B cell (primary cell): ENCODE measurements around the gene APBB3. TPM values are rescaled to one million over a fixed set of nuclear protein-coding genes. Genes with fewer than 3 reads are reported as not detected.

Source experiments
- ATAC-seq: fragments of 200-7000 bp; cut with Tn5 transposase; one replicate; pipeline ENCODE4 v1.10.0; 2021; ENCODE audit warnings: low read depth, mild to moderate bottlenecking, moderate number of reproducible peaks, moderate library complexity
- CTCF ChIA-PET: fragments of 350-600 bp; sonication (Branson Sonifier 250); formaldehyde crosslinking; loops from one replicate; lab custom pipeline; 2021; ENCODE audit warnings: antibody characterized with exemption, inconsistent platforms; lab: Charles Lee
- POLR2A ChIA-PET: fragments of 350-600 bp; sonication (Branson Sonifier 250); formaldehyde crosslinking; loops from one replicate; lab custom pipeline; 2021; ENCODE audit warnings: antibody characterized with exemption; lab: Charles Lee
- DNase-seq: peaks from one replicate; pipeline ENCODE4 v3.0.0; 2013
- H2AFZ ChIP-seq: 2 replicates; pipeline ENCODE4 v1.6.1; 2012; ENCODE audit warnings: mild to moderate bottlenecking, low read depth, low read length; ENCODE audit not compliant: insufficient read depth, poor library complexity, severe bottlenecking
- H3K27ac ChIP-seq, 2 donors: 1 replicate in 1 of 2; 2 replicates in 1 of 2; pipeline ENCODE4 v1.5.1; 2012 to 2013; ENCODE audit warnings: low read length in 2 of 2, mild to moderate bottlenecking in 2 of 2, moderate library complexity in 1 of 2
- H3K27me3 ChIP-seq, 4 experiments: fragments of 200-600 bp in 1 of 4; sonication (generic) in 1 of 4; replicated peaks in 1 of 4; 1 replicate in 2 of 4; 2 replicates in 2 of 4; pipeline versions ENCODE4 v1.6.1 to v1.7.0; 2013 to 2016; ENCODE audit warnings: low read length in 3 of 4, mild to moderate bottlenecking in 2 of 4, mixed read lengths in 1 of 4, moderate library complexity in 1 of 4; ENCODE audit not compliant: insufficient read depth in 4 of 4, control insufficient read depth in 3 of 4; ENCODE audit errors: control extremely low read depth in 1 of 4
- H3K36me3 ChIP-seq, 2 experiments: replicated peaks in 1 of 2; 1 replicate in 1 of 2; 2 replicates in 1 of 2; pipeline versions ENCODE4 v1.6.1 to v1.7.1; 2013; ENCODE audit warnings: low read length in 1 of 2; ENCODE audit not compliant: insufficient read depth in 2 of 2, control insufficient read depth in 1 of 2; ENCODE audit errors: control extremely low read depth in 1 of 2, extremely low read depth in 1 of 2
- H3K4me1 ChIP-seq, 2 donors: fragments of 200-600 bp in 1 of 2; sonication (generic) in 1 of 2; 1 replicate in 1 of 2; 2 replicates in 1 of 2; pipeline versions ENCODE4 v1.5.1 to v1.6.1; 2013 to 2017; ENCODE audit warnings: low read length in 2 of 2; ENCODE audit not compliant: control insufficient read depth in 2 of 2, insufficient read depth in 2 of 2
- H3K4me2 ChIP-seq: replicated peaks from 2 replicates; pipeline ENCODE3; 2012; ENCODE audit warnings: mild to moderate bottlenecking, low read depth, low read length; ENCODE audit not compliant: poor library complexity, severe bottlenecking
- H3K4me3 ChIP-seq, 5 experiments: fragments of 200-600 bp in 1 of 5; sonication (generic) in 1 of 5; 1 replicate in 3 of 5; 2 replicates in 2 of 5; pipeline versions ENCODE4 v1.5.1 to v1.7.0; 2011 to 2016; ENCODE audit warnings: low read length in 4 of 5, mild to moderate bottlenecking in 4 of 5, low read depth in 2 of 5, control low read depth in 1 of 5, moderate library complexity in 1 of 5; ENCODE audit not compliant: insufficient read depth in 1 of 5; ENCODE audit errors: control extremely low read depth in 1 of 5, extremely low read depth in 1 of 5
- H3K79me2 ChIP-seq: fragments of 200-600 bp; sonication (generic); one replicate; pipeline ENCODE4 v1.6.0; 2016; ENCODE audit warnings: low read length; ENCODE audit not compliant: control insufficient read depth, insufficient read depth
- H3K9ac ChIP-seq: fragments of 200-600 bp; sonication (generic); 2 replicates; pipeline ENCODE4 v1.6.1; 2017; ENCODE audit warnings: mild to moderate bottlenecking, low read length, moderate library complexity
- H3K9me3 ChIP-seq, 3 donors: one replicate each; pipeline versions ENCODE4 v1.6.1 to v1.7.1; 2013; ENCODE audit warnings: low read length in 2 of 3; ENCODE audit not compliant: control insufficient read depth in 2 of 3, insufficient read depth in 1 of 3; ENCODE audit errors: control extremely low read depth in 1 of 3
- H4K20me1 ChIP-seq: 2 replicates; pipeline ENCODE4 v1.6.0; 2012; ENCODE audit warnings: mild to moderate bottlenecking, low read length; ENCODE audit not compliant: insufficient read depth, control insufficient read depth, poor library complexity, severe bottlenecking
- H3K27ac Mint-ChIP-seq: one replicate; pipeline ENCODE4 v1.8.0; 2021; ENCODE audit warnings: mixed read lengths
- H3K27me3 Mint-ChIP-seq: one replicate; pipeline ENCODE4 v1.8.0; 2021; ENCODE audit warnings: mixed read lengths
- H3K4me1 Mint-ChIP-seq: one replicate; pipeline ENCODE4 v1.8.0; 2021; ENCODE audit warnings: mixed read lengths
- H3K4me3 Mint-ChIP-seq: one replicate; pipeline ENCODE4 v1.8.0; 2021; ENCODE audit warnings: mixed read lengths
- H3K9me3 Mint-ChIP-seq: one replicate; pipeline ENCODE4 v1.8.0; 2022; ENCODE audit warnings: mixed read lengths; ENCODE audit not compliant: insufficient read depth
- EZH2 ChIP-seq: IDR thresholded peaks from 2 replicates; pipeline ENCODE4 v1.6.1; 2012; ENCODE audit warnings: borderline replicate concordance, low read depth, mild to moderate bottlenecking, moderate library complexity, low read length; ENCODE audit not compliant: insufficient read depth, poor library complexity, severe bottlenecking
- WGBS: methylation state at CpG from one replicate; pipeline ENCODE4 v1.1.5; 2013; ENCODE audit warnings: missing lambda C conversion rate; ENCODE audit not compliant: insufficient coverage; 5-methylcytosine and 5-hydroxymethylcytosine counted together
- intact Hi-C: fragments of 100-400 bp; cut with micrococcal nuclease; formaldehyde crosslinking; loops from one replicate; pipeline ENCODE4 v1.10.0; 2022
- polyA plus RNA-seq: library from polyadenylated mRNA; depleted of rRNA; stranded (reverse); fragments of >200 nt; gene quantifications from 2 replicates; pipeline ENCODE4 v1.2.3, GENCODE V29; 2012
- total RNA-seq, 2 donors: library from RNA; stranded (reverse); fragments of 120-200 nt in 1 of 2; gene quantifications; 1 replicate in 1 of 2; 2 replicates in 1 of 2; pipeline versions ENCODE4 v1.2.3 to v1.2.4, GENCODE V29; 2013 to 2022
- TF ChIP-seq, protein P1 (sequence below): fragments of 200-600 bp; IDR thresholded peaks from one replicate; pipeline ENCODE4 v1.8.0; 2022; ENCODE audit warnings: antibody characterized with exemption, mild to moderate bottlenecking

Gene APBB3
- total and polyA plus RNA-seq, 2 donors (not counting 1 experiment from before 2014, with no cell fraction given): 73.9 to 126 TPM

DNA sequence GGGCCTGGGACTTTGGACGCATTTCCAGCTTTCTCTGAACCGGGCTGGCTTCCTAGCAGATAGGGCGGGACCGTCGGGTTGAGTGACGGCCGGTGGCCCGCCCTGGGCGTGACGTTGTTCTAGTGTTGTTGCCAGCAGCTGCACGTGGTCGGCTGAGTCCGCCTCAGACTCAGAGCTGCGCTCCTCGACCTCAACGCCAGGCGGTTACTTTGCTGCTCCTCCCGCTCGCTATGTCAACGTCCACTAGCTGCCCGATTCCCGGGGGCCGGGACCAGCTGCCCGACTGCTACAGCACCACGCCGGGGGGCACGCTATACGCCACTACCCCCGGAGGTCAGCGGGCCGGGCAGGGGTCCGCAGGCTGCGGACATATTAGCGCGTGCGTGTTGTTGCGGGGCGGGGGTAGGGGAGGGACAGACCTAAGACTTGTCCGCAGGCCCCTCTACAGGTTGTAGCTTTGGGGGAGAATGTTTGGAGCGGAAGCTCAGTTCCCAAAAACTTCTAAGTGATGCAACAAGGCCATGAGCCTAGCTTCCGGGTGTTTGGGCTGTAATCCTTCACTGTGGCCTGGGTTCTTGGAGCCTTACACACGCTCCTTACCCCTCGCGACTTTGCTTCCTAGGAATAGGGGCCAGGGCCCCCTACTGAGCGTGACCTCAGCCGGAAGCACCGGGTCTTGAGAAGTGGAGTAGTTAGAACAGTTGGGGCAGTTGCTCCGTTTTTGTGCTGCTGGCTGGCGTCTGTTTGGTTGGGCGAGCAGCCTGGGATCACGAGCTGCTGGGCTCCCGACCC is 16.7 kb downstream of the APBB3 start, which contains the start of gene EIF4EBP3:
EIF4EBP3 (plus strand) TSS at position 155 of the 792 bp plus-strand sequence; CDS start at position 231, 76 bp downstream.
- TF ChIP-seq, protein P1, sequence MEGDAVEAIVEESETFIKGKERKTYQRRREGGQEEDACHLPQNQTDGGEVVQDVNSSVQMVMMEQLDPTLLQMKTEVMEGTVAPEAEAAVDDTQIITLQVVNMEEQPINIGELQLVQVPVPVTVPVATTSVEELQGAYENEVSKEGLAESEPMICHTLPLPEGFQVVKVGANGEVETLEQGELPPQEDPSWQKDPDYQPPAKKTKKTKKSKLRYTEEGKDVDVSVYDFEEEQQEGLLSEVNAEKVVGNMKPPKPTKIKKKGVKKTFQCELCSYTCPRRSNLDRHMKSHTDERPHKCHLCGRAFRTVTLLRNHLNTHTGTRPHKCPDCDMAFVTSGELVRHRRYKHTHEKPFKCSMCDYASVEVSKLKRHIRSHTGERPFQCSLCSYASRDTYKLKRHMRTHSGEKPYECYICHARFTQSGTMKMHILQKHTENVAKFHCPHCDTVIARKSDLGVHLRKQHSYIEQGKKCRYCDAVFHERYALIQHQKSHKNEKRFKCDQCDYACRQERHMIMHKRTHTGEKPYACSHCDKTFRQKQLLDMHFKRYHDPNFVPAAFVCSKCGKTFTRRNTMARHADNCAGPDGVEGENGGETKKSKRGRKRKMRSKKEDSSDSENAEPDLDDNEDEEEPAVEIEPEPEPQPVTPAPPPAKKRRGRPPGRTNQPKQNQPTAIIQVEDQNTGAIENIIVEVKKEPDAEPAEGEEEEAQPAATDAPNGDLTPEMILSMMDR: peak; percentile 77
- TF ChIP-seq EZH2: no peak
- WGBS: 4% methylated on average over 49 of the region's 52 CpGs
- DNase-seq (peak; percentile 91), ATAC-seq (peak; percentile 97)
- ChIA-PET CTCF (interaction anchor here (0.8 to 2.3 kb wide), 11 partner anchors 9 to 175 kb away, joined by 3 to 18 read pairs (median 4); partner anchors contain the start of genes APBB3, HARS1, HARS2 and IK), POLR2A (interaction anchor here (0.5 to 2.9 kb wide), 11 partner anchors 10 to 433 kb away, joined by 3 to 35 read pairs (median 4); partner anchors contain the start of genes ANKHD1, APBB3, CD14 and HARS1)
- H3K4me3 ChIP-seq: peak within 1 kb of the TSS; percentile 35 to 93 (median 79)
- no peaks in the 10 kb centered on the region for H4K20me1 ChIP-seq
- Mint-ChIP-seq H3K9me3 (no peaks in the 10 kb centered on the region), H3K4me1 (peaks cover 30% of the 10 kb centered on the region), H3K27me3 (no peaks in the 10 kb centered on the region), H3K27ac (peak within 1 kb of the TSS; percentile 94), H3K4me3 (peak within 1 kb of the TSS; percentile 94)
- H3K4me1 ChIP-seq: peaks cover 10 to 30% of the 10 kb centered on the region in 2 donors
- H3K9ac ChIP-seq: peak within 1 kb of the TSS; percentile 85
- peaks cover 0 to 34% of the 10 kb centered on the region in 2 experiments for H3K36me3 ChIP-seq
- H3K4me2 ChIP-seq: peak within 1 kb of the TSS; percentile 93
- no peaks in the 10 kb centered on the region for H3K9me3 ChIP-seq
- H3K79me2 ChIP-seq: peaks cover 4% of the 10 kb centered on the region
- intact Hi-C loops: loop anchor here (1.0 to 5.0 kb wide), 6 partner anchors 10 to 155 kb away; partner anchors contain the start of genes ANKHD1, APBB3, IK and NDUFA2
- no peaks in the 10 kb centered on the region for H3K27me3 ChIP-seq
- peak within 1 kb of the TSS; percentile 81 to 85 for H3K27ac ChIP-seq
- H2AFZ ChIP-seq: peak within 1 kb of the TSS; percentile 82
